HG03039 (cell line): ENCODE data around the gene RAP1GAP2.
"Not testable (repeated sequence)": the region's sequence is repeated elsewhere in the genome, so short reads cannot be mapped to it uniquely, and the experiment has no call there.

ENCODE experiments used
- ATAC-seq: cut with Tn5 transposase; IDR thresholded peaks from one replicate; pipeline ENCODE4 v1.9.1; 2021; ENCODE audit warnings: mild to moderate bottlenecking, moderate library complexity; ENCODE audit not compliant: unreplicated experiment

RAP1GAP2 gene

GRCh38 chr17:3034578-3034920 is 238.3 kb downstream of the RAP1GAP2 start:
- ATAC-seq = no peak

GRCh38 chr17:3035256-3035967 is 239.2 kb downstream of the RAP1GAP2 start:
- ATAC-seq = no peak

- ATAC-seq = no peak
These were observed 239.7 kb downstream of the RAP1GAP2 start for GRCh38 chr17:3035968-3036280.

- no peak for ATAC-seq
These were observed 240.6 kb downstream of the RAP1GAP2 start for GRCh38 chr17:3036800-3037199.

GRCh38 chr17:3037259-3037658 is 241.0 kb downstream of the RAP1GAP2 start:
- no peak for ATAC-seq

GRCh38 chr17:3038941-3039340 is 242.7 kb downstream of the RAP1GAP2 start:
- no peak for ATAC-seq

GRCh38 chr17:3039736-3040135 is 243.5 kb downstream of the RAP1GAP2 start:
- ATAC-seq = no peak

- ATAC-seq = no peak
These were observed 244.6 kb downstream of the RAP1GAP2 start for GRCh38 chr17:3040882-3041281.

- ATAC-seq = no peak
These were observed 247.6 kb downstream of the RAP1GAP2 start for GRCh38 chr17:3043737-3044365.

- ATAC-seq = no peak
These were observed 250.5 kb downstream of the RAP1GAP2 start for GRCh38 chr17:3046753-3047152.

- peak; percentile 91 for ATAC-seq
These were observed 252.7 kb downstream of the RAP1GAP2 start for GRCh38 chr17:3048727-3049471.

- no peak for ATAC-seq
These were observed 253.6 kb downstream of the RAP1GAP2 start for GRCh38 chr17:3049705-3050295.

GRCh38 chr17:3054868-3055267 is 258.6 kb downstream of the RAP1GAP2 start:
- not testable (repeated sequence) for ATAC-seq

- not testable (repeated sequence) for ATAC-seq
These were observed 266.7 kb downstream of the RAP1GAP2 start for GRCh38 chr17:3062824-3063377.

- ATAC-seq = not testable (repeated sequence)
These were observed 267.3 kb downstream of the RAP1GAP2 start, which contains the start of gene OR1D5 for GRCh38 chr17:3063507-3063906. Gene OR1D5 (minus strand): TSS chr17:3063607. CDS start chr17:3063607, 0 bp downstream.

GRCh38 chr17:3065192-3065591 is 269.0 kb downstream of the RAP1GAP2 start:
- ATAC-seq = not testable (repeated sequence)

- ATAC-seq = not testable (repeated sequence)
These were observed 277.6 kb downstream of the RAP1GAP2 start for GRCh38 chr17:3073850-3074249.
